Hepatocyte (in vitro differentiated cells): ENCODE measurements around the gene TRMT44. TPM values are rescaled to one million over a fixed set of nuclear protein-coding genes. Genes with fewer than 3 reads are reported as not detected.
A peak's percentile ranks its signal among the peaks of the same experiment; 100 is the strongest.

Experiments used
- DNase-seq: peaks from one replicate; pipeline ENCODE4 v3.0.0-alpha.2; 2016; ENCODE audit warnings: low spot score
- H2AFZ ChIP-seq: fragments of 200-600 bp; sonication (generic); 2 replicates; pipeline ENCODE4 v1.6.0; 2016; ENCODE audit warnings: antibody characterized with exemption, mild to moderate bottlenecking
- H3K27ac ChIP-seq: fragments of 200-600 bp; sonication (generic); 2 replicates; pipeline ENCODE4 v1.5.1; 2016; ENCODE audit warnings: mild to moderate bottlenecking
- H3K27me3 ChIP-seq: fragments of 200-600 bp; sonication (generic); 2 replicates; pipeline ENCODE4 v1.6.1; 2016
- H3K36me3 ChIP-seq: fragments of 200-600 bp; sonication (generic); replicated peaks from 2 replicates; pipeline ENCODE4 v1.5.1; 2016; ENCODE audit warnings: low read depth; ENCODE audit not compliant: insufficient read depth
- H3K4me1 ChIP-seq: fragments of 200-600 bp; sonication (generic); 2 replicates; pipeline ENCODE4 v1.5.1; 2016; ENCODE audit warnings: mild to moderate bottlenecking, moderate library complexity; ENCODE audit not compliant: insufficient read depth
- H3K4me2 ChIP-seq: fragments of 200-600 bp; sonication (generic); 2 replicates; pipeline ENCODE4 v1.6.0; 2016
- H3K4me3 ChIP-seq: fragments of 200-600 bp; sonication (generic); 2 replicates; pipeline ENCODE4 v1.5.1; 2016; ENCODE audit warnings: mild to moderate bottlenecking
- H3K79me2 ChIP-seq: fragments of 200-600 bp; sonication (generic); 2 replicates; pipeline ENCODE4 v1.6.0; 2017; ENCODE audit warnings: mild to moderate bottlenecking
- H3K9me2 ChIP-seq: fragments of 200-600 bp; sonication (generic); replicated peaks from 2 replicates; pipeline ENCODE4 v1.6.0; 2017; ENCODE audit warnings: mild to moderate bottlenecking; ENCODE audit not compliant: insufficient read depth
- H3K9me3 ChIP-seq: fragments of 200-600 bp; sonication (generic); 2 replicates; pipeline ENCODE4 v1.5.1; 2016; ENCODE audit warnings: low read depth, mild to moderate bottlenecking
- H4K20me1 ChIP-seq: fragments of 200-600 bp; sonication (generic); 2 replicates; pipeline ENCODE4 v1.6.0; 2016; ENCODE audit warnings: mild to moderate bottlenecking; ENCODE audit not compliant: insufficient read depth, poor library complexity, severe bottlenecking
- CTCF ChIP-seq: fragments of 200-600 bp; sonication (generic); IDR thresholded peaks from 2 replicates; pipeline ENCODE4 v1.5.1; 2016; ENCODE audit warnings: antibody characterized with exemption, mild to moderate bottlenecking; ENCODE audit not compliant: poor library complexity
- EZH2 ChIP-seq: fragments of 200-600 bp; sonication (generic); IDR thresholded peaks from 2 replicates; pipeline ENCODE4 v1.6.1; 2016; ENCODE audit warnings: antibody characterized with exemption, mild to moderate bottlenecking, borderline replicate concordance
- EZH2phosphoT487 ChIP-seq: fragments of 200-600 bp; sonication (generic); IDR thresholded peaks from one replicate; pipeline ENCODE4 v1.6.1; 2018; ENCODE audit warnings: antibody characterized with exemption, mild to moderate bottlenecking, low read depth, moderate library complexity; ENCODE audit not compliant: unreplicated experiment, severe bottlenecking
- WGBS: methylation state at CpG from one replicate; pipeline ENCODE4 v1.1.6; 2016; ENCODE audit warnings: low lambda C conversion rate; ENCODE audit errors: missing lambda C conversion rate; 5-methylcytosine and 5-hydroxymethylcytosine counted together
- polyA plus RNA-seq: library from polyadenylated mRNA; unstranded; fragments of >200 nt; fragmentation: Nextera tagmentation; extraction: Ambion mirVana; gene quantifications from 2 replicates; pipeline ENCODE4 v1.2.1, GENCODE V29; 2016
- total RNA-seq: library from RNA; depleted of rRNA; stranded (reverse); fragments of >200 nt; gene quantifications from 2 replicates; pipeline ENCODE4 v1.2.3, GENCODE V29; 2014

The TRMT44 gene
- total and polyA plus RNA-seq, 2 experiments from 2014 or later, result 8.2 to 13.2 TPM

- peaks cover 27% of the 10 kb centered on the region for H3K4me1 ChIP-seq
- H3K36me3 ChIP-seq, result no peaks in the 10 kb centered on the region
- peak overlapping the region; percentile 39 for H3K4me2 ChIP-seq
- H2AFZ ChIP-seq, result no peak overlapping the region
- 51% methylated on average over 7 of the region's 7 CpGs for WGBS
- H3K27ac ChIP-seq, result peak overlapping the region; percentile 85
- H3K27me3 ChIP-seq, result no peaks in the 10 kb centered on the region
- H4K20me1 ChIP-seq, result no peaks in the 10 kb centered on the region
- H3K79me2 ChIP-seq, result no peaks in the 10 kb centered on the region
- H3K9me3 ChIP-seq, result no peaks in the 10 kb centered on the region
- DNase-seq, result peak; percentile 62
- no peaks in the 10 kb centered on the region for H3K9me2 ChIP-seq
- TF ChIP-seq EZH2phosphoT487 (no peak), CTCF (no peak), EZH2 (no peak)
- no peak overlapping the region for H3K4me3 ChIP-seq
These were observed 32.2 kb downstream of the TRMT44 start for GRCh38 chr4:8472689-8473197.

GRCh38 chr4:8473198-8473919, 32.8 kb downstream of the TRMT44 start:
- H3K27me3 ChIP-seq, result no peaks in the 10 kb centered on the region
- H3K27ac ChIP-seq, result peak overlapping the region; percentile 85
- no peaks in the 10 kb centered on the region for H4K20me1 ChIP-seq
- no peaks in the 10 kb centered on the region for H3K36me3 ChIP-seq
- no peak overlapping the region for H3K4me3 ChIP-seq
- H3K79me2 ChIP-seq, result no peaks in the 10 kb centered on the region
- H3K4me2 ChIP-seq, result peak overlapping the region; percentile 39
- H3K9me3 ChIP-seq, result no peaks in the 10 kb centered on the region
- TF ChIP-seq EZH2, result no peak
- no peak for TF ChIP-seq EZH2phosphoT487
- TF ChIP-seq CTCF, result peak; percentile 21
- H3K4me1 ChIP-seq, result peaks cover 27% of the 10 kb centered on the region
- H3K9me2 ChIP-seq, result no peaks in the 10 kb centered on the region
- no peak for DNase-seq
- H2AFZ ChIP-seq, result no peak overlapping the region
- 81% methylated on average over 22 of the region's 23 CpGs for whole genome bisulfite sequencing

- DNase-seq, result no peak
- H2AFZ ChIP-seq, result no peak overlapping the region
- peaks cover 27% of the 10 kb centered on the region for H3K4me1 ChIP-seq
- H3K27ac ChIP-seq, result peak overlapping the region; percentile 85
- no peaks in the 10 kb centered on the region for H3K79me2 ChIP-seq
- H3K4me2 ChIP-seq, result no peak overlapping the region
- no peak for TF ChIP-seq EZH2phosphoT487
- no peak for TF ChIP-seq EZH2
- no peak for TF ChIP-seq CTCF
- WGBS, result 86% methylated on average over 20 of the region's 20 CpGs
- no peaks in the 10 kb centered on the region for H4K20me1 ChIP-seq
- no peaks in the 10 kb centered on the region for H3K27me3 ChIP-seq
- no peaks in the 10 kb centered on the region for H3K9me3 ChIP-seq
- no peak overlapping the region for H3K4me3 ChIP-seq
- no peaks in the 10 kb centered on the region for H3K9me2 ChIP-seq
- H3K36me3 ChIP-seq, result no peaks in the 10 kb centered on the region
These were observed 33.5 kb downstream of the TRMT44 start for GRCh38 chr4:8473920-8474590.
